OCI-LY1 (cell line): Measurements from ENCODE around the gene ACTC1.

ENCODE experiments used
- CTCF ChIP-seq: fragments of 200-600 bp; sonication (generic), shearing (Covaris generic); IDR thresholded peaks from 2 replicates; pipeline ENCODE4 v1.5.1; 2017; ENCODE audit warnings: mild to moderate bottlenecking, antibody characterized with exemption, low read length, moderate library complexity, mixed read lengths
- EZH2 ChIP-seq: fragments of 200-600 bp; sonication (generic), shearing (Covaris generic); IDR thresholded peaks from 2 replicates; pipeline ENCODE4 v1.8.0; 2017; ENCODE audit warnings: borderline replicate concordance, mixed run types, mild to moderate bottlenecking, antibody characterized with exemption, low read length, moderate library complexity, mixed read lengths

- no peak for TF ChIP-seq CTCF
- TF ChIP-seq EZH2: no peak
These were observed 35.4 kb downstream of the ACTC1 start for GRCh38 chr15:34759992-34760391.
